ENCODE measurements around the gene CD109. TPM values are rescaled to one million over a fixed set of nuclear protein-coding genes. Genes with fewer than 3 reads are reported as not detected.
A peak's percentile ranks its signal among the peaks of the same experiment; 100 is the strongest.

The CD109 gene
- total RNA-seq, 1 experiment from 2014 or later, result 3.2 TPM

DNA sequence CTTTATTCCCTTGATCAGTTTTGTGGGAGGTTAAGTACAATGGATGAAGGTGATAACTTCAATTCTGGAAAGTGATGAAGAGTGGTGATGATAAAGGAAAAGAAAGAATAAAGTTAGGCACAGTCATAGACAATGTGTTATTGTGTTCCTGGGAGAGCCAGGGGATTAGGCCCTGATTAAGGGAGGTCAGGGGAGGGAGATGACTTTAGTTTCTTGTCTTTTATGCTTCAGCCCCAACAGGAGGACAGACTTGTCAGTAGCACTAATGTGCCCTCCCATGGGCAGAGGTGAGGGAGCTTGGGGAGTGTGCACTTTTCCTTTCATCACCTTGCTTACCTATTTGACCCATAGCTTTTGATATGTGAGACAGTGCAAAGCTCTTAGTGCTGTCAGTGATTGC is 115.7 kb downstream of the CD109 start:
- Mint-ChIP-seq H3K9me3 (no peaks in the 10 kb centered on the region), H3K36me3 (ENCODE audit: insufficient read depth in 1 of 3, low read depth in 3 of 3) (no peaks in the 10 kb centered on the region), H3K27ac (peak overlapping the region in 1 of 3 experiments; percentile 7; a peak in 1 of 7 replicates), H3K4me1 (no peaks in the 10 kb centered on the region), H3K27me3 (ENCODE audit: low read depth) (no peaks in the 10 kb centered on the region), H3K4me3 (no peak overlapping the region)
- Histone ChIP-seq H3K14ac (ENCODE audit: insufficient read depth, low read length) (no peak overlapping the region), H2AK5ac (ENCODE audit: insufficient read length, low read length) (no peak overlapping the region), H3K79me2 (ENCODE audit: insufficient read depth, low read length) (no peaks in the 10 kb centered on the region), H4K91ac (ENCODE audit: insufficient read length, low read depth, low read length) (no peak overlapping the region), H3K18ac (ENCODE audit: insufficient read length, low read depth, low read length) (no peak overlapping the region), H2BK12ac (ENCODE audit: insufficient read length, low read depth, low read length) (no peak overlapping the region), H2BK5ac (ENCODE audit: insufficient read length, low read length) (no peak overlapping the region), H2BK15ac (ENCODE audit: low read depth, low read length) (no peak overlapping the region), H2AFZ (ENCODE audit: low read length) (no peak overlapping the region), H2BK120ac (ENCODE audit: low read depth, low read length, poor library complexity, severe bottlenecking) (no peak overlapping the region), H4K20me1 (ENCODE audit: control insufficient read depth, insufficient read depth, insufficient read length) (no peaks in the 10 kb centered on the region), H3K23ac (ENCODE audit: insufficient read length, low read depth, low read length) (no peak overlapping the region), H3K27ac (ENCODE audit: insufficient read length, low read depth, low read length) (no peak overlapping the region), H3K4me1 (ENCODE audit: insufficient read depth, low read length) (no peaks in the 10 kb centered on the region), H2BK20ac (ENCODE audit: low read depth, low read length, poor library complexity, severe bottlenecking) (no peak overlapping the region), H3K9ac (ENCODE audit: extremely low read depth, insufficient read length, low read length) (no peak overlapping the region), H3K23me2 (ENCODE audit: insufficient read length, low read depth, low read length, poor library complexity, severe bottlenecking) (no peaks in the 10 kb centered on the region), H3K4me2 (ENCODE audit: insufficient read depth, insufficient read length, low read length) (no peak overlapping the region), H4K8ac (replicated peaks; ENCODE audit: insufficient read length, low read depth, low read length) (no peak overlapping the region), H4K5ac (ENCODE audit: insufficient read length, low read depth, low read length) (no peak overlapping the region), H3K56ac (ENCODE audit: insufficient read length, low read depth, low read length) (no peak overlapping the region), H3T11ph (ENCODE audit: low read length) (no peak overlapping the region), H3K27me3 (ENCODE audit: insufficient read depth, low read length) (no peaks in the 10 kb centered on the region), H3K9me3 (ENCODE audit: control insufficient read depth, low read depth, low read length) (no peaks in the 10 kb centered on the region), H3K4ac (ENCODE audit: low read depth, low read length) (no peak overlapping the region), H3K79me1 (ENCODE audit: insufficient read depth, low read depth, low read length, poor library complexity, severe bottlenecking) (no peaks in the 10 kb centered on the region)
- no peak for DNase-seq
- TF ChIP-seq, protein P1, sequence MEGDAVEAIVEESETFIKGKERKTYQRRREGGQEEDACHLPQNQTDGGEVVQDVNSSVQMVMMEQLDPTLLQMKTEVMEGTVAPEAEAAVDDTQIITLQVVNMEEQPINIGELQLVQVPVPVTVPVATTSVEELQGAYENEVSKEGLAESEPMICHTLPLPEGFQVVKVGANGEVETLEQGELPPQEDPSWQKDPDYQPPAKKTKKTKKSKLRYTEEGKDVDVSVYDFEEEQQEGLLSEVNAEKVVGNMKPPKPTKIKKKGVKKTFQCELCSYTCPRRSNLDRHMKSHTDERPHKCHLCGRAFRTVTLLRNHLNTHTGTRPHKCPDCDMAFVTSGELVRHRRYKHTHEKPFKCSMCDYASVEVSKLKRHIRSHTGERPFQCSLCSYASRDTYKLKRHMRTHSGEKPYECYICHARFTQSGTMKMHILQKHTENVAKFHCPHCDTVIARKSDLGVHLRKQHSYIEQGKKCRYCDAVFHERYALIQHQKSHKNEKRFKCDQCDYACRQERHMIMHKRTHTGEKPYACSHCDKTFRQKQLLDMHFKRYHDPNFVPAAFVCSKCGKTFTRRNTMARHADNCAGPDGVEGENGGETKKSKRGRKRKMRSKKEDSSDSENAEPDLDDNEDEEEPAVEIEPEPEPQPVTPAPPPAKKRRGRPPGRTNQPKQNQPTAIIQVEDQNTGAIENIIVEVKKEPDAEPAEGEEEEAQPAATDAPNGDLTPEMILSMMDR (conservative IDR thresholded peaks at IDR 0.05), result no peak
